GM12874 (cell line): ENCODE results near the gene UFC1.
A peak's percentile ranks its signal among the peaks of the same experiment; 100 is the strongest.

Experiments
- CTCF ChIP-seq: IDR thresholded peaks from 2 replicates; pipeline ENCODE4 v1.5.1; 2011; ENCODE audit warnings: low read depth, mild to moderate bottlenecking, control low read depth, low read length, moderate library complexity; ENCODE audit not compliant: insufficient read depth

Gene UFC1

GRCh38 chr1:161189036-161189435 is 35.3 kb downstream of the UFC1 start:
- TF ChIP-seq CTCF, result no peak

DNA sequence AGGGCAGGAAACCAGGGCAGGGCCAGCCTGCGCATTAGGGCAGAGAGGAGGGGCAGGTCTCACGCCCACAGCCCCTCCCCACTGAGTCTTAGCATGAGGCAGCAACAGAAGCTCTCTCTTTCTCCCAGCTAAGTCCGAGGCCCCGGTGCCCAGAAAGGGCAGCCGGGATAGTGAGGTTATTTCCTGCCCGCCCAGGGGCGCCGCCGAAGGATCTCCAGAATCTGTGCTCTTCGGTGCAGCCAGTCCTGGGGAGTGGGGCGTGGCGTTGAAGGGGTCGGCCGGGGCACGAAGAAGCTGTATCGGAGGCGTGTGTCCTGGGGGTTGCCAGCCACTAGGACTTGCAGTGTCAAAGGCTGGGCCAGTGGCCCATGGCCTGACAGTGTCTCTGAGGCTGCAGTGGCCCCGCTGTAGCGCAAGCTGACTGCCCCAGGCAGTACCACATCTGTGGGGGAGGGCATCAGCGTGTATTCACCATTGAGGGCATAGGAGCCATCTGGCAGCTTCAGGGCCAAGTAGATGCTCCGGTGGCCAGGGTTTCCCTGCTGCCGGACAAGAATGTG is 37.3 kb downstream of the UFC1 start:
- TF ChIP-seq CTCF, result no peak

DNA sequence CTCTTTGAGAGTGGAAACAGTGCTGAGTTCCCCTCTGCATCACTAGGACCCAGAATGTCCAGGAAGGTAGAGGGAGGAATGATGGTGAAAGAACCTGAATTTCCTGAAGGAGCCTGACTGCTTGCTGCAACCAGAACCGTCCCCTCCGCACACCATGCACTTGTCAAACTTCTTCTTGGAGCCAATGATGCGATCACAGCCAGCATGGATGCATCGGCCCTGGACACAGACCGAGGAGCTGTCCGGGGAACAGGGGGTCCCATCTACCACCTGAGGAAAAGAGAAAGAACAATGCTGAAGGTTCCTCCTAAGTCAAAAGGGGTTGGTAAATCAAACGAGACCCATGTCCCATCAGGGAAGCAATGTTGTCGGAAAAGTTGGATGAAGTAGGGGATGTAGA is 38.2 kb downstream of the UFC1 start:
- TF ChIP-seq CTCF, result no peak

- TF ChIP-seq CTCF, result peak; percentile 92
Observed at GRCh38 chr1:161192476-161193465, 39.0 kb downstream of the UFC1 start.

GRCh38 chr1:161193561-161194235 is 39.9 kb downstream of the UFC1 start:
- TF ChIP-seq CTCF, result no peak

DNA sequence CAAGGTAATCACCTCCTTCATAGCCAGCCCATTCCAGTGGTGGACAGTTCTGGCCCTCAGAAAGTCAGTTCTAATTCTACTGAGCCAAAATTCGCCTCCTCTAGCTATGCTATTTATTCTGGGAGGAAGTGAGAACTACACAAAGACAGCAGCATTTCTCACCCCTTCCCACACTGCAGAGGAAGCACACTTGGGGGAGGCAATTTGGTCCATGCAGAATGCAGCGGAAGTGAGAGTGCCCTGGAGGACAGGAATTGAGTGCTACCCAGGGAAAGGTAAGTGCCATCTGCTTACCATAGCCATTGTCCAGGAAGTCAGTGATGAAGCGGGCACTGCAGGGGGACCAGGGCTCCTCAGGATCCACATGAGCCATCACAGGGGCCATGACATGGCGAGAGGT is 41.4 kb downstream of the UFC1 start:
- TF ChIP-seq CTCF, result no peak

- TF ChIP-seq CTCF, result no peak
Observed at GRCh38 chr1:161196111-161196510, 42.3 kb downstream of the UFC1 start.
